Measurements from ENCODE around the gene HOXC11. TPM values are rescaled to one million over a fixed set of nuclear protein-coding genes. Genes with fewer than 3 reads are reported as not detected.

The HOXC11 gene
- total and polyA plus RNA-seq, 2 donors (not counting 1 experiment from before 2014, with no cell fraction given), result not detected

GRCh38 chr12:53969588-53970259, 3.2 kb upstream of the HOXC11 start:
- POLR2A ChIA-PET, result no interaction called here
- Histone ChIP-seq H2AFZ (ENCODE audit: insufficient read depth, low read depth, low read length, poor library complexity, severe bottlenecking) (no peak overlapping the region), H3K36me3 (replicated peaks in 1 of 2; ENCODE audit: control extremely low read depth in 1 of 2, control insufficient read depth in 1 of 2, extremely low read depth in 1 of 2, insufficient read depth in 2 of 2, low read length in 1 of 2) (no peaks in the 10 kb centered on the region), H3K27ac (ENCODE audit: low read length in 2 of 2) (no peak overlapping the region), H3K4me1 (ENCODE audit: control insufficient read depth in 2 of 2, insufficient read depth in 2 of 2, low read length in 2 of 2) (peaks cover 23 to 56% of the 10 kb centered on the region in 2 donors), H3K4me2 (replicated peaks; ENCODE audit: low read depth, low read length, poor library complexity, severe bottlenecking) (no peak overlapping the region), H3K79me2 (ENCODE audit: control insufficient read depth, insufficient read depth, low read length) (no peaks in the 10 kb centered on the region), H4K20me1 (ENCODE audit: control insufficient read depth, insufficient read depth, low read length, poor library complexity, severe bottlenecking) (no peaks in the 10 kb centered on the region), H3K9me3 (ENCODE audit: control extremely low read depth in 1 of 3, control insufficient read depth in 2 of 3, insufficient read depth in 1 of 3, low read length in 2 of 3) (peaks cover 1 to 73% (median 10%) of the 10 kb centered on the region in 3 donors), H3K4me3 (ENCODE audit: control extremely low read depth in 1 of 5, extremely low read depth in 1 of 5, insufficient read depth in 1 of 5, low read depth in 2 of 5, low read length in 4 of 5) (no peak overlapping the region), H3K27me3 (replicated peaks in 1 of 4; ENCODE audit: control extremely low read depth in 1 of 4, control insufficient read depth in 3 of 4, insufficient read depth in 4 of 4, low read length in 3 of 4) (peaks cover 0 to 100% (median 89%) of the 10 kb centered on the region in 4 experiments), H3K9ac (ENCODE audit: low read length) (no peak overlapping the region)
- CTCF ChIA-PET, result interaction anchor here (0.6 to 1.6 kb wide), 3 partner anchors 222 to 255 kb away, joined by 3 to 6 read pairs (median 5); no protein-coding TSS in a partner anchor
- Mint-ChIP-seq H3K4me3 (no peak overlapping the region), H3K27me3 (peaks cover 95% of the 10 kb centered on the region), H3K27ac (no peak overlapping the region), H3K9me3 (ENCODE audit: insufficient read depth) (peaks cover 2% of the 10 kb centered on the region), H3K4me1 (peaks cover 26% of the 10 kb centered on the region)
- no peak for ATAC-seq (ENCODE audit: low read depth)
- TF ChIP-seq EZH2 (IDR thresholded peaks at IDR 0.05; ENCODE audit: borderline replicate concordance, insufficient read depth, low read depth, low read length, poor library complexity, severe bottlenecking), result no peak
- TF ChIP-seq CTCF (IDR thresholded peaks at IDR 0.05), result no peak
- no peak for DNase-seq
- 21% methylated on average over 10 of the region's 12 CpGs for WGBS (ENCODE audit: insufficient coverage)
- intact Hi-C loops (cut with micrococcal nuclease), result loop anchor here (5.0 kb wide), 1 partner anchor 63 kb away; the partner anchor contains the start of gene HOXC5

- CTCF ChIA-PET, result interaction anchor here (0.6 to 1.6 kb wide), 3 partner anchors 221 to 245 kb away, joined by 4 to 6 read pairs (median 5); no protein-coding TSS in a partner anchor
- H3K4me3 Mint-ChIP-seq, result no peak overlapping the region
Measured at GRCh38 chr12:53970451-53970850, 2.5 kb upstream of the HOXC11 start.

More at GRCh38 chr12:53970451-53970850, 2.5 kb upstream of the HOXC11 start:
- H3K27me3 Mint-ChIP-seq, result peaks cover 93% of the 10 kb centered on the region
- Histone ChIP-seq H3K9me3 (ENCODE audit: control extremely low read depth in 1 of 3, control insufficient read depth in 2 of 3, insufficient read depth in 1 of 3, low read length in 2 of 3) (peaks cover 0 to 74% (median 10%) of the 10 kb centered on the region in 3 donors), H2AFZ (ENCODE audit: insufficient read depth, low read depth, low read length, poor library complexity, severe bottlenecking) (no peak overlapping the region), H3K4me3 (ENCODE audit: control extremely low read depth in 1 of 5, extremely low read depth in 1 of 5, insufficient read depth in 1 of 5, low read depth in 2 of 5, low read length in 4 of 5) (no peak overlapping the region), H3K36me3 (replicated peaks in 1 of 2; ENCODE audit: control extremely low read depth in 1 of 2, control insufficient read depth in 1 of 2, extremely low read depth in 1 of 2, insufficient read depth in 2 of 2, low read length in 1 of 2) (no peaks in the 10 kb centered on the region), H3K79me2 (ENCODE audit: control insufficient read depth, insufficient read depth, low read length) (no peaks in the 10 kb centered on the region), H3K4me1 (ENCODE audit: control insufficient read depth in 2 of 2, insufficient read depth in 2 of 2, low read length in 2 of 2) (peaks cover 31 to 57% of the 10 kb centered on the region in 2 donors), H3K27ac (ENCODE audit: low read length in 2 of 2) (no peak overlapping the region), H3K9ac (ENCODE audit: low read length) (no peak overlapping the region), H3K4me2 (replicated peaks; ENCODE audit: low read depth, low read length, poor library complexity, severe bottlenecking) (no peak overlapping the region), H3K27me3 (replicated peaks in 1 of 4; ENCODE audit: control extremely low read depth in 1 of 4, control insufficient read depth in 3 of 4, insufficient read depth in 4 of 4, low read length in 3 of 4) (peaks cover 0 to 99% (median 86%) of the 10 kb centered on the region in 4 experiments), H4K20me1 (ENCODE audit: control insufficient read depth, insufficient read depth, low read length, poor library complexity, severe bottlenecking) (no peaks in the 10 kb centered on the region)
- POLR2A ChIA-PET, result no interaction called here
- TF ChIP-seq CTCF (IDR thresholded peaks at IDR 0.05) (no peak), EZH2 (IDR thresholded peaks at IDR 0.05; ENCODE audit: borderline replicate concordance, insufficient read depth, low read depth, low read length, poor library complexity, severe bottlenecking) (no peak)
- intact Hi-C loops (cut with micrococcal nuclease), result no loop called here
- DNase-seq (no peak), ATAC-seq (ENCODE audit: low read depth) (no peak)
- peaks cover 28% of the 10 kb centered on the region for H3K4me1 Mint-ChIP-seq
- H3K27ac Mint-ChIP-seq, result no peak overlapping the region
- peaks cover 2% of the 10 kb centered on the region for H3K9me3 Mint-ChIP-seq (ENCODE audit: insufficient read depth)
- 13% methylated on average over 2 of the region's 4 CpGs for WGBS (ENCODE audit: insufficient coverage)
